Pancreas (tissue), 10 donors: ENCODE measurements around the gene UTY. TPM values are rescaled to one million over a fixed set of nuclear protein-coding genes. Genes with fewer than 3 reads are reported as not detected.

Experiments used
- ATAC-seq, 4 donors: fragments of 200-7000 bp; cut with Tn5 transposase; one replicate each; pipeline versions ENCODE4 v1.8.0 to v1.9.1; 2020; ENCODE audit warnings: mild to moderate bottlenecking in 4 of 4, moderate library complexity in 4 of 4
- DNase-seq, 6 donors: peaks; one replicate each; pipeline ENCODE4 v3.0.0-alpha.2; 2020
- FAIRE-seq: peaks from 2 replicates; lab custom pipeline; 2012; peaks lifted over from hg19 to GRCh38; lab: Jason Lieb, UNC
- H3K27ac ChIP-seq, 4 donors: fragments of 200-600 bp; sonication (generic); 1 replicate in 3 of 4; 2 replicates in 1 of 4; pipeline versions ENCODE4 v1.5.0 to v1.8.0; 2020
- H3K27me3 ChIP-seq, 4 donors: fragments of 200-600 bp; one replicate each; pipeline ENCODE4 v1.8.0; 2021
- H3K36me3 ChIP-seq, 3 donors: fragments of 200-600 bp; sonication (generic) in 1 of 3; one replicate each; pipeline versions ENCODE4 v1.5.0 to v1.8.0; 2020 to 2021
- H3K4me1 ChIP-seq, 3 donors: fragments of 200-600 bp; one replicate each; pipeline ENCODE4 v1.8.0; 2021
- H3K4me3 ChIP-seq, 4 donors: fragments of 200-600 bp; sonication (generic) in 2 of 4; one replicate each; pipeline versions ENCODE4 v1.5.0 to v1.8.0; 2020 to 2021
- H3K9me3 ChIP-seq, 4 donors: fragments of 200-600 bp; one replicate each; pipeline ENCODE4 v1.8.0; 2021
- WGBS, 2 donors: extraction: QIAGEN DNeasy Blood & Tissue Kit; methylation state at CpG; one replicate each; pipeline ENCODE4 v1.1.7; 2013; 5-methylcytosine and 5-hydroxymethylcytosine counted together
- intact Hi-C, 3 donors: fragments of 100-400 bp; cut with DNase I; formaldehyde crosslinking; loops; one replicate each; pipeline versions ENCODE4 v1.11.1 to v1.14.2; 2022
- polyA plus RNA-seq, 2 donors: library from polyadenylated mRNA; stranded (reverse); fragments of 200-250 nt; gene quantifications; one replicate each; pipeline ENCODE4 v1.2.3, GENCODE V29; 2013
- total RNA-seq, 6 donors: library from RNA; stranded (reverse); fragmentation: NEBNext Ultra II Directional in 4 of 6; extraction: Animal tissue kit (Norgen Biotek cat#: 25700) in 4 of 6; gene quantifications; one replicate each; pipeline versions ENCODE4 v1.2.1 to v1.2.4, GENCODE V29; 2021 to 2023
- TF ChIP-seq, protein P1 (sequence below), 4 donors: fragments of 200-600 bp; sonication (generic) in 3 of 4; IDR thresholded peaks; one replicate each; pipeline versions ENCODE4 v1.5.0 to v1.8.0; 2021; ENCODE audit warnings: antibody characterized with exemption in 4 of 4
- donor health status: healthy with polysubstance abuse.
- donor health status: DM: no; HTN: no; CAD: no; lungs with moderate emphysema.
- donor health status: DM: no; HTN: no; CAD: no.
- donor health status: control.
- donor health status: control.
- donor health status: Bipolar disorder and iron deficiency.
- donor health status: DM: yes; HTN: yes; CAD: no.
- donor health status: DM: no; HTN: no; CAD: no.
- donor health status: DM: no; HTN: no; CAD: no.
- donor health status: DM: yes; HTN: yes; CAD: no.

UTY gene
- total and polyA plus RNA-seq, 8 donors, result 0.09 to 12.0 (median 2.7) TPM; not detected in 5

DNA sequence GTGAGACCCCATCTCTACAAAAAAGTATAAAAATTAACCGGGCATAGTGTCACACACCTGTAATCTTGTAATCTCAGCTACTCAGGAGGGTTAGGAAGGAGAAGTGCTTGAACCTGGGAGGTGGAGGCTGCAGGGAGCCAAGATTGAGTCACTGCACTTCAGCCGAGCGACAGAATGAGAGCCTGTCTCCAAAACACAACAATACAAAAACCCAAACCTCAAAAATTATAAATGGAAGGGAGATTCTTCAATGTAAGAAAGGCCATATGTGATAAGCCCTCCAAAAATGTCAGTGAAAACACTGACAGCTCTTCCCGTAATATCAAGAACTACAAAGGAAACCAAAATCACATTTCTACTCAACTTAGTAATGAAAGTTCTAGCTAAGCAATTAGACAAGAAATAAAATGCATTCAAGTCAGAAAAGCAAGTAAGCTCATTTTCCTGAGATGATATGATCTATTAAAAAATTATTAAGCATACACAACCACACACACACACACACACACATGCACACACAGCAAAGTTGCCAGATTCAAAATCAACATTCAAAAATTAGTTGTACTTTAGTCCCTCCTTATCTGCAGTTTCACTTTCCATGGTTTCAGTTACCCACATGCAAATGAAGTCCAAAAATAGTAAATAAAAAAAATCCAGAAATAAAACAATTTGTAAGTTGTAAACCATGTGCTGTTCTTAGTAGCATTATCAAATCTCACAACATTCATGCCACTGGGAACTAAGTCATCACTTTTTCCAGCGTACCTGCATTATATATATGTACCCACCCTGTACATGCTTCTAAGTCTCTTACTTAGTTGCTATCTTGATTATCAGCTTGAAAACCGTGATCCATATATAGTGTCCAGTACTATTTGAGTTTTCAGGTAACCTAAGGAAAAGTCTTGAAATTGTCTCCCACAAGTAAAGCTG is 108.7 kb downstream of the UTY start:
- ATAC-seq, result no peak
- FAIRE-seq, result no peak
- H3K27me3 ChIP-seq, result no peaks in the 10 kb centered on the region
- WGBS, 2 donors, result 74% methylated on average over 6 of the region's 6 CpGs; no CpG with 5 or more reads in 1 of the 2 donors
- no peak overlapping the region for H3K27ac ChIP-seq
- intact Hi-C loops, result no loop called here
- no peaks in the 10 kb centered on the region for H3K9me3 ChIP-seq
- H3K4me3 ChIP-seq, result no peak overlapping the region
- no peaks in the 10 kb centered on the region for H3K36me3 ChIP-seq
- no peaks in the 10 kb centered on the region for H3K4me1 ChIP-seq
- TF ChIP-seq, protein P1, sequence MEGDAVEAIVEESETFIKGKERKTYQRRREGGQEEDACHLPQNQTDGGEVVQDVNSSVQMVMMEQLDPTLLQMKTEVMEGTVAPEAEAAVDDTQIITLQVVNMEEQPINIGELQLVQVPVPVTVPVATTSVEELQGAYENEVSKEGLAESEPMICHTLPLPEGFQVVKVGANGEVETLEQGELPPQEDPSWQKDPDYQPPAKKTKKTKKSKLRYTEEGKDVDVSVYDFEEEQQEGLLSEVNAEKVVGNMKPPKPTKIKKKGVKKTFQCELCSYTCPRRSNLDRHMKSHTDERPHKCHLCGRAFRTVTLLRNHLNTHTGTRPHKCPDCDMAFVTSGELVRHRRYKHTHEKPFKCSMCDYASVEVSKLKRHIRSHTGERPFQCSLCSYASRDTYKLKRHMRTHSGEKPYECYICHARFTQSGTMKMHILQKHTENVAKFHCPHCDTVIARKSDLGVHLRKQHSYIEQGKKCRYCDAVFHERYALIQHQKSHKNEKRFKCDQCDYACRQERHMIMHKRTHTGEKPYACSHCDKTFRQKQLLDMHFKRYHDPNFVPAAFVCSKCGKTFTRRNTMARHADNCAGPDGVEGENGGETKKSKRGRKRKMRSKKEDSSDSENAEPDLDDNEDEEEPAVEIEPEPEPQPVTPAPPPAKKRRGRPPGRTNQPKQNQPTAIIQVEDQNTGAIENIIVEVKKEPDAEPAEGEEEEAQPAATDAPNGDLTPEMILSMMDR (IDR thresholded peaks at IDR 0.05), result no peak
- DNase-seq, result no peak

DNA sequence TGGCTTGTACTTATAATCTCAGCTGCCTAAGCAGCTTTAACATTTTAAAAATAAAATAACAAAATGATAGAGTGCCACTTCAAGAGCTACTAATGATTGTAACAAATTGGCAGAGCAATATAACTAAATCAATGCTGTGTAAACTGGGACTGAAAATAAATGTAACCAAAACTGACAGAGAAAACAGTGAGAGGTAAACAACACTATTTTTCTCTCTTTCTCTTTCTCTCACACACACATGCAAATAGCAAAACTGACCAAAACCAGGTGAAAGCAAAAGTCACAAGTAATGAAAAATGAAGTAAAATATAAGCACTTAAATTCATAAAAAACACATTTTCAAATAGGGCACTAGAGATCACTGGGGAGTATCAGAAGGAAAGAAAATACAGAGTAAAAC is 109.6 kb downstream of the UTY start:
- no peak for FAIRE-seq
- Histone ChIP-seq H3K4me3 (no peak overlapping the region), H3K36me3 (no peaks in the 10 kb centered on the region), H3K27me3 (no peaks in the 10 kb centered on the region), H3K4me1 (no peaks in the 10 kb centered on the region), H3K27ac (no peak overlapping the region), H3K9me3 (no peaks in the 10 kb centered on the region)
- ATAC-seq, result no peak
- intact Hi-C loops, result no loop called here
- no peak for DNase-seq
- TF ChIP-seq, protein P1 (IDR thresholded peaks at IDR 0.05), result no peak

DNA sequence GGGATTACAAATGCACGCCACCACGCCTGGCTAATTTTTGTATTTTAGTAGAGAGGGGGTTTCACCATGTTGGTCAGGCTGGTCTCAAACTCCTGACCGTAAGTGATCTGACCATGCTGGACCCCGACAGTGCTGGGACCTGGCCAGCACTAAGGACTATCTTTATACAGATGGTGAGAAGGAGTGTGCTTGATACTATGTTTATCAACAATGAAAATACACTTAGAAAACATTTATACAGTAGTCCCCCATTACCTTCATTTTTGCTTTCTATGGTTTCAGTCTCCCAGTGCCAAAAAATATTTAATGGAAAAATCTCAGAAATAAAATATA is 111.4 kb downstream of the UTY start:
- DNase-seq (no peak), ATAC-seq (no peak), FAIRE-seq (no peak)
- H3K27me3 ChIP-seq, result no peaks in the 10 kb centered on the region
- H3K4me3 ChIP-seq, result no peak overlapping the region
- H3K36me3 ChIP-seq, result no peaks in the 10 kb centered on the region
- intact Hi-C loops, result no loop called here
- no peaks in the 10 kb centered on the region for H3K4me1 ChIP-seq
- no peaks in the 10 kb centered on the region for H3K9me3 ChIP-seq
- H3K27ac ChIP-seq, result no peak overlapping the region
- TF ChIP-seq, protein P1 (IDR thresholded peaks at IDR 0.05), result no peak
- 93% methylated on average over 4 of the region's 4 CpGs; no CpG with 5 or more reads in 1 of the 2 donors for WGBS, 2 donors

DNA sequence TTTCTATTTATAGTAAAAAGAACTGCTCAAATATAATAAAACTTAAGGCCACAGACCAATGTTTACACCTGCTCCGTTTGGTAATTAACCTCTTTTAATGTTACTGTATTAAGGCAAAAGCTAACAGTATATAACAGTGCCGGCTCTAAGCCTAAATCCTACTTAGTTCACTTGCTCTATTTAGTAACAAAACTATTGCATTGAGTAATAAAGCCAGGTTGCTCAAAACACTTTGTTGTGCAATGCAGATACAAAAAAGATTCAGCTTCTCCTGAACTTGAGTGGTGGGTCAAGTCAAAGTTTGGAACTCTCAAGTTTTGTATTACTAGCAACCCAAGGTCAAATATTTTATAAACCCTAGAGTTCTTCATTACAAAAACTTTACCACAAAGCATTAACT is 116.2 kb downstream of the UTY start:
- TF ChIP-seq, protein P1 (IDR thresholded peaks at IDR 0.05), result no peak
- ATAC-seq (no peak), DNase-seq (no peak), FAIRE-seq (no peak)
- Histone ChIP-seq H3K36me3 (no peaks in the 10 kb centered on the region), H3K4me1 (no peaks in the 10 kb centered on the region), H3K27ac (no peak overlapping the region), H3K4me3 (no peak overlapping the region), H3K27me3 (no peaks in the 10 kb centered on the region), H3K9me3 (no peaks in the 10 kb centered on the region)
- WGBS, 2 donors, result 80% methylated on average over 2 of the region's 2 CpGs; no CpG with 5 or more reads in 1 of the 2 donors
- intact Hi-C loops, result no loop called here

DNA sequence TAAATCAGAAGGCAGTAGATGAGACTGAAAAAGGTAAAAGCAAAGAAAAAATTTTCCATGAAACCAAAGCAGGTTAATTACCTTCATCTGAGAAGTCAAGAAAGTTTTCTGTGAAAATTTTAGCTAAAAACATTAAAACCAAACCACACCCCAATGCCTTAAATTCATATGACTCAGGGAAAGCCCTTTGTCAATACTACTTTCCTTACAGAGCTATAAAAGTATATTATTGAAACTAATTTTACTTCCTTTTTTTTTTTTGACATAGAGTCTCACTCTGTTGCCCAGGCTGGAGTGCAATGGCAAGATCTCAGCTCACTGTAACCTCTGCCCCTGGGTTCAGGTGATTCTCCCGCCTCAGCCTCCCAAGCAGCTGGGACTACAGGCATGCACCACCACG is 117.2 kb downstream of the UTY start:
- no peak overlapping the region for H3K4me3 ChIP-seq
- ATAC-seq (no peak), FAIRE-seq (no peak), DNase-seq (no peak)
- no peak overlapping the region for H3K27ac ChIP-seq
- H3K27me3 ChIP-seq, result no peaks in the 10 kb centered on the region
- TF ChIP-seq, protein P1 (IDR thresholded peaks at IDR 0.05), result no peak
- intact Hi-C loops, result no loop called here
- H3K9me3 ChIP-seq, result no peaks in the 10 kb centered on the region
- no peaks in the 10 kb centered on the region for H3K36me3 ChIP-seq
- 96% methylated on average over 2 of the region's 2 CpGs; no CpG with 5 or more reads in 1 of the 2 donors for WGBS, 2 donors
- no peaks in the 10 kb centered on the region for H3K4me1 ChIP-seq
